ENCODE data around the gene GNAO1.

Gene GNAO1

DNA sequence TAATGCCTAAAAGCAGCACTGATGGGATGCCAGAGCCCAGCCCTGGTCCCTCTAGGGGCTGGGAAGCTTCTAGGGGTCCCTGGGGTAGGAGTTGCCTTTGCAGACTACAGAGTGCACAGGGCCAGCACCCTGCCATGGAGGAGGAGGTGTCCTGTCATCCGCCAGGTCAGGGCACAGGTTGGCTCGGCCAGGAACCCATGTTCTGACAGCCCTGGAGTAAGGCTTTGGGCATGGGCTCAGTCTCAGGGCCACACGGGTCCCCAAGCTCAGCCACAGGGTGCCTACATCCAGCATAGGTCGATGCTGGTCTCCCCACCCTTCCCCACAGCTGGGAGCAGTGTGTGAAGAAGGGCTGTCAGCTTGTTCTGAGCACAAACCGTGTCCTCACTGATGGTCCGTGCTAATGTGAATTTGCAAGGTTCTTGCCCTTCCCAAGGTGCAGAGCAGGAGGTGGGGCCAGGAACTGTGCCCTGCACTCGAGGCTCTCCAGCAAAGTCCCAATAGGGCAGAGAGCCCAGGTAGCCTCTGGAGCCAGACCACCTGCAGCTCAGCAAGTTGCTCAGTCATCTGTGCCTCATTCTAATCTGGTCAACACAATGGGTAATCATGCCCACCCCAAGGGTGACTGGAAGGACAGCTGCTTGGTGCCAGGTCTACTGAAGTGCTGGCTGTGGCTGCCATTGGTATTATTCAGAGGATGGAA is 161.2 kb downstream of the GNAO1 start:
- DNase-seq, result peak; percentile 33

DNA sequence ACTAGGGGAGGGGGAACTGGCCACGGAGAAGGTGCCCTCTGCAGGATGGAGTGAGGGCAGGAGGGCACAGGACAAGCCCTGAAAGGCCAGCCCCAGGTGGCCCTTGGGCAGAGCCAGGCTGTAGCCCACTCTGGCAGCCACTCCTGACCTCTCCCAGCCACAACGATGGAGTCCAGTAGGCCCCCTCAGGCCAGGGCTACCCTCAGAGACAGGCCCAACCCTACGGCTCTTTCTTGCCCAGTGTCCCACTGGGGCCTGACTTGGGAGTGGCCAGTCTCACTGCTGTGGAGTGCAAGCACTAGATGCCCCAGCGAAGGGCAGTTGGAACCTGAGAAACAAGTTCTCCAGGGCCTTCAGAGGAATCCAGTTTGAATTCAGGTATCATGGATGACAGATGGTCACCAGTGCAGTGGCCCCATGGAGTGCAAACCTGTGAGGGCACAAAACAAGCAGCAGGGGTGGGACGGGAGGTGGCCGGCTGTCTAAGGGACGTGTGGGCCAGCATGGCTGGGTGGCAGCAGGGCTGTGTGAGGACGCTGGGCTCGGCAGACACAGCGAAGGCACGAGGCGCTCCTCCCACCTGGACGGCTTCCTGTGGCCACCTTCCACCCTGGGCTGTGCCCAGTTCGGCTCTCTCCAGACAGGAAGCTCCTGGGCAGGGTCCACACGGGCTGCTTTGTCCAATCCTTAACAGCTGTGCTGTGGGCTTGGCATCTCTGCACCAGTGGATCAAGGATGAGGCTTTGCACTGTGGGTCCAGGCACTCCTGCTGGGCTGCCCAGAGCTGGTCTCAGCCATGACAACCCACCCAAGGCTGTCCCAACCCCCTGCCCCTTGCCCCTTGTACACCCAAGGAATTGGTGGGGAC is 162.0 kb downstream of the GNAO1 start:
- DNase-seq, result peak; percentile 54

DNA sequence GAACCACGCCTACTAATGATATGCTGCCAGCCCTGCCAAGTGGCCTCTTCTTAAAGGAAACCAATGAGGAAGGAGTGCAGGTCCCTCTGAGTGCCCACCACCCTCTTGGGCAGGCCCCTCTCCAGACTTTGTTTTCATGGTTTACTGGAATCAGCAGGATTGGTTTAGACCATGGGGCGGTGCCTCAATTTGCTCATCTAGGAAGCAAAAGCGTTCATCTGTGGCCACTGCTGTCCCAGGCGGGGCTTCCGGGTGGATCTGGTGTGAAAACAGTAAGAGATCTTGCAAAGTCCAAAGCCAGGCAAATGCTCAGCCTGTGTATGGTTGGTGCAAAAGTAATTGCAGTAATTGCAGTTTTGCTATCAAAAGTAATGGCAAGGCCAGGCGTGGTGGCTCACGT is 162.7 kb downstream of the GNAO1 start:
- DNase-seq, result no peak

DNA sequence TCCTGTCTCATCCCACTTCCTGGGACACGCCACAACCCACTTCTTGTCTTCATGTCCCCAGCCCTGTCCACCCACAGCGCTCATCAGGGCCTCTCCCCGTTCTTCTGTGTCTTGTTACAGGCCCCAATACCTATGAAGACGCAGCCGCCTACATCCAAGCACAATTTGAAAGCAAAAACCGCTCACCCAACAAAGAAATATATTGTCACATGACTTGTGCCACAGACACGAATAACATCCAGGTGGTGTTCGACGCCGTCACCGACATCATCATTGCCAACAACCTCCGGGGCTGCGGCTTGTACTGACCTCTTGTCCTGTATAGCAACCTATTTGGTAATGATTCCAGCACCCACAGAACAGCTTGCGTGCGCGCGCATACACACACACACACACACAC is 163.5 kb downstream of the GNAO1 start:
- DNase-seq, result peak; percentile 62

DNA sequence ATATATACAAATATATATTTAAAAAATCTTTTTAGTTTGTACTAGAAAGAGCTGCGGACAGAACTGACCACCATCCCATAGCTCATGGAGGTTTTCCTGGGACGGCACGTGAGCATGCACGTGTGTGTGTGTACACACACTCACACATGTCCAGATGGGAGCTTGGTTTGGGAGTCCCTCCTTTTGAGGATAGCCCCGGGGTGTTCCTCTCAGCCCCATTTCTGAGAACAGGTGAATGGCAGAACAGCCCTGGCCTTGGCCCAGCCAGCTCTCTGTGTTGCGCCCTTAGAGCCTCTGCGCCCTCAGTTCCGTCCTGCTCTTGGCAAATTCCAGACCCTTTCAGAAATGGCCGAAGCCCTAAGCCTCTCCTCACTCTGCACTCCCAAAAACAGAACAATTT is 163.9 kb downstream of the GNAO1 start:
- peak; percentile 52 for DNase-seq

DNA sequence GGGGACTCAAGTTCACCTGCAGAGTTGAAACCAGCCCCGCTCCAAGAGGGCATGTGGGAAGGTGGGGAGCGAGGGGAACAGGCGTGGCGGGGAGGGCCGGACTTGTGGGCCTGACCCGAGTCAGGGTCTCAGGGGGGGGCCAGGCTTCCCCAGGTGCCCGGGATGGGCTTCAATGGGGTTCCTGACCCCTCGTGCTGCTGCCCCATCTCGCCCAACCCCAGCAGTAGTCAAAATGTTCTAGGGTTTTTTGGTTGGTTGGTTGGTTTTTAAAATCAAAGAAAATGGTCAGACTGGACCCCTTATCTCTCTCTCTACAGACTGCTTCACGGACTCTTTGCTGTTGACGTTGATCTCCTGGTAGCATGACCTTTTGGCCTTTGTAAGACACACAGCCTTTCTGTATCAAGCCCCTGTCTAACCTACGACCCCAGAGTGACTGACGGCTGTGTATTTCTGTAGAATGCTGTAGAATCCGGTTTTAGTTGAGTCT is 164.5 kb downstream of the GNAO1 start:
- peak; percentile 55 for DNase-seq

DNA sequence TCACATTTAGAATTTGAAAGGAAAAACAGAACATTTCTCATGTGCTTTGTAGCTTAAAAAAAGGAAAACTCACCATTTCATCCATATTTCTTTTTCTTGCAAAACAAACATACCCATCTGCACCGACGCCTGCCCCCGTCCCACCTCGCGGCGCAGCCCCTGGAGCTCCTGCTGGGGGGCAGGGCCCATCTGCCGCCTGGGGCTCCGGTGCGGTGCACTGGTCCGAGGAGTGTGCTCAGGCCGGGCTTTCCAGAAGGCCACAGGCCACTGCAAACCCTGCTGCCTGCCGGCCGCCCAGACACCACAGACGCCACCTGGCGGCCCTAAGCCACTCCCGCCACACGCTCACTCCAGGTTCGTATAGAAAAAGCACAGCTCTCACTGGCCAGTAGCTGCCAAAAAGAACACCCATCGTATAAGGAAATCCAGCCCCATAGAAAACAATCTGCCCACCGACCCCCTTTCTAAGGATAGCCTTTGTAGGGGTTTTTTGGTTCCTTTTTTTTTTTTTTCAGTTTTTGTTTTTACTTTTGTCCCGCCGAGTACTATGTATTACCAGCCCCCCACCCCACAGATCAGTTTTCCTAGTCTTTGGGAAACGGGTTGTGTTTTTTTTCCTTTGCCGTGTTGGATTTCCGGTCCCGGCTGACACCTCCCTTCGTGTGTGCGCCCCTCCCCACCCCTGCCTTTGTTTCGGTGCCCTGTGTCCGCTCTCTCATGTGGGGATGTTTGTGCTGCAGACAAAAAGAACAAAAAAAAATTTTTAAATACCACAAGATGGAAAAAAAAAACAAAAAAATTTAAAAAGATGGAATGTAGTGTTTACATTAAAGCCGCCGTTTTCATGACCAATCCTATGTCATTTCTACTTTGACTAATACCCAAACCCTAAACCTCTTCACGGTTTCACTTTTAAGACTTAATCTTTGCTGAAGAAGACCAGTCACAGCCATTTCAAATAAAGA is 165.3 kb downstream of the GNAO1 start:
- peak; percentile 85 for DNase-seq

DNA sequence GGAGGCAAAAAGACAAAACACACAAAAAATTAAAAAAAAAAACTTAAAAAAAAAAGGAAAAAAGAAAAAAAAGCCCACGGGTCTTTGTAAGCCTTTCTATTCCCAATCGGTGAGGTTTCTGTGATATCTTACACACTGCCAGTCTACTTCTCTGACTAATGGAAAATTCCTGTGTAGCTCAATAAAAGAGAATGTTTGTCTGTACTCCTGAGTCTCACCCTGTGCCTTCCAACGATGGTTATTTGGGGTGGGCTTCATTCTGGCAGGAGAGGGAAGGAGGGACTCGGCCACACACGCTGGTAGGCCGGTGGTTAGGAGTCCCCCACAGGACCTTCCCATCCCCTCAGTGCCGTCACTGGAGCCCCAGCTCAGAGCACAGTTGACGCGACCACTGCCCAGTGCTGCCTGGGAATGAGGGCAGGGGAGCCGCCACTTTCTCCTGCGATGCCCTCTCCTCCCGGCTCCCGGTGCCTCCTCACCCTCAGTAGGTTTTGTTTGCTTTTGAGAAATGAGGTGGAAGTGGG is 166.0 kb downstream of the GNAO1 start:
- DNase-seq, result peak; percentile 60

DNA sequence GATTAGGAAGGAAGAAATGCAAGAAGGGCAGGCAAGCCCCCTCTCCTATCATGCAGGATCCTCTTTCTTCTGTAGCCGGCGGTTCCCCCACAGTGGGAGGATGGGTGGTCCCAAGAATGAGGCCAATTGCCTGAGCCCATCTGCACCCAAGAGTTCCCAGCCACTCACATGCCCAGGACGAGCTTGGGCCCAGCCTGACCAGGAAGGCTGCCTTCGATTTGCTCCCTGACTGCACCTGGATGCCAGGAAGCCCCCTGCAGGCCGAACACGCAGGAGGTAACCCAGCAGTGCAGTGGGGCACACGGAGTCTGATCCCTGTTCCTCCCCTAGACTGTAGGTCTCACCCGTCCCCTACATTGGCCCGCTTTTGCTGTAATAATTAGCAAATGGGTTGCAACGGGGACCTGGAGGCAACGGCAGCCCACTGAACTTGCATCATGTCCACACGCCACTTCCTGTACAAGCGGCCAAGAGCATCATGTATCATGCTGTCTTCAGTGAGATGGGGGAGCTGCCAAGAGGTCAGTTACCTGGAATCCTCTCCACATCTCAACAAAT is 166.6 kb downstream of the GNAO1 start:
- DNase-seq, result peak; percentile 53

DNA sequence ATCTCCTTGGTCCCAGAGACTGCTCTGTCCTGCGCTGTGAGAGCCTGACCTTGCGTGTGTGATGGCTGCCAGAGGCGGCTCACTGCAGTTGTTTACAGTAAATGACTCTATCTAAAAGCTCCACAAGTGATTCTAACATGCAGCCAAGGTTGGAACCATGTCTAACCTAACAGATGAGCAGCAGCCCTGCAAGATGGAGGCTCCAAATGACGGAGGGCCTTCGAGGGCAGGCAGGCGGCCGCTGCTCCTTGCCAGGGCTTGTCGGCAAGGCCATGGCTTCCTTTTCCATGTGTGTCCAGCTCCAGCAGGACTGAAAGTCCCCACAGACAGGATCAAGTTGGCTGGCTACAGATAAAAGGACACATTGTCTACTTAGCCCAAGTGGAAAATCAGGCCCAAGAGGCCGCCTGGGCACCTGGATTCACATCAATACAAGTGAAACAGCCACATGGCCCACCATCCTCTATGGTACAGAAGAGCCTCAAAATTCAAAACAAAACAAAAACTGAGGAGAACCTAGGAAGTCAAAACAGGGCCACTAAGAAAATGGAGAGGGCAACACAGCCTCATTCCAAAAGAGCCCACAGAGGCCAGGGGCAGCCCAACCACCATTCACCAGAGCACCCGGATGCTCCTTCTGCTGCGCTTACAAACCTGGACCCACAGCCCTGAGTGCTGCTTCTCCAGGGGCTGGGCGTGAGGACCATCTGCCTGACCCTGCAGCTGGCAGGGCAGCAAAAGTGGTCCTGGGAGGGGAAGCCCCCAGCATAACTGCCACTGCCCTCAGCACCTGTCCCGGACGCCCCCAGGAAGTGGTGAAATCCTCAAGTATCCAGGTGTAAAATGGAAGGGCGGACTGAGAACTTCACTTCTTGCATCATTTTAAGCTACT is 169.1 kb downstream of the GNAO1 start:
- no peak for DNase-seq

DNA sequence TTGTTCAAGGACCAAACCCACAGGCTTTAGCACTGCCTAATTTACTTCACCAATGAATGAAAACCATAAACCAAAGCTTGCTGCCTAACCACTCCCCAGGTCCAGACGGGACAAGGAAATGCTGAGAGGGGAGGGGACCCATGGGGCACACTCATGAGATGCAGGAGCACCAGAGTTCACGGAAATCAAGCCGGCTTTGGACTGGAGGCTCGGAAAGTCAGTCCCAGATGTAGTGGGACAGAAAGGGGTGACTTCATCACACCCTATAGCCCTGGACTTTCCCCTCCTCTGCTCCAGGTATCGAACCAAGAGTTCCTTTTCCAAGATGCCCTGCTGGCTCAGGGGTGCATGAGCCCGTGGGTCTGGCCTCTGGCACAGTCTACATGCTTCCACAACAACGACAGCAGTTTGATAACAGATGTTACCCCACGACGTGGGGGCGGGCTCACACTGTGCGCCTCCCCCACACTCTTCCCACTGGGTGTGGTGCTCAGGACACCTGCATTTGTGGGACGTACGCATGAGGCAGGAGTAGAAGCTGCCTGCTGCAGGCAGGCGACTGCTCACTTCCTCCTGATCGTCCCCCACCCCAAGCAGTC is 170.9 kb downstream of the GNAO1 start:
- DNase-seq, result no peak

DNA sequence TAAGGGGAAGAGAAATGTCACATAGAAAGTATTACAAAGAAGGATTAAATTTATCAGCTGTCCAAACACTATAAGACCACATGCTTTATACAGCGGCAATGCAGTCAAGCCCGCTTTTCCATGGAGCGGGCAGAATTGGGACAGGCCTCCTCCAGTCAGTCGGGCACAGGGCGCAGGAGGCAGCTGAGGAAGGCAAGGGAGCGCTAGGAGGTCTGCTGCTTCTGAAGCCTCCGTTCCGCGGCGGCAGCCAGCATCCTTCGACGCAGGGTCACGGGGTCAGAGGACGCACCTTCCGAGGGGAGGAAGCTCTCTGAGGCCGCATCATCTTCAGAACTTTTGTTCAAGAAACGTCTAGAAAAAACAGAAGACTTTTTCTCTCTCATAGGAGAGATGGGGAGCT is 171.4 kb downstream of the GNAO1 start:
- no peak for DNase-seq

DNA sequence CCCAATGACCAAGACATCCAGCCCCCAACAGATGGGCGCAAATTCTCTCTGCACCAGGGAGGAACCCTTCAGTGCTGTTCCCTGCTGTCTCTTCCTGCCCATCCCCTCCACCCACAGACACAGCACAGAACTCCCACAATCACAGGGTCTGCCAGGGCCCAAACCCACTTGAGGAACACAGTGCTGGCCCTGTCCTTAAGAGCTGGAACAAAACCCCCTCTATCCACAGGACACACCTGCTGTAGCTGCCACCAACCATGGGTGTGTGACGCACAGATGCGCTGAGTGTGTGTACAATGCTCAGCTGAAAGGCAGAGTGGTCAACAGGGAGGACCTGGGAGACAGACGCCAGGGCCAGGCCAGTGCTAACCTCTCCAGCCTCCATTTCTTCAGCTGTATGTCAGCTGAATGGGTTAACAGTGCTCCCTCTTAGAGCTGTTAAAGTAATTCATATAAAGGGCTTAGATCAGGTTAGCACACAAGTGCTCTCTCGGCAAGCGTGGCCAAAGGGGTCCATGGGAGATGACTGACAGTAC is 172.0 kb downstream of the GNAO1 start:
- no peak for DNase-seq

DNA sequence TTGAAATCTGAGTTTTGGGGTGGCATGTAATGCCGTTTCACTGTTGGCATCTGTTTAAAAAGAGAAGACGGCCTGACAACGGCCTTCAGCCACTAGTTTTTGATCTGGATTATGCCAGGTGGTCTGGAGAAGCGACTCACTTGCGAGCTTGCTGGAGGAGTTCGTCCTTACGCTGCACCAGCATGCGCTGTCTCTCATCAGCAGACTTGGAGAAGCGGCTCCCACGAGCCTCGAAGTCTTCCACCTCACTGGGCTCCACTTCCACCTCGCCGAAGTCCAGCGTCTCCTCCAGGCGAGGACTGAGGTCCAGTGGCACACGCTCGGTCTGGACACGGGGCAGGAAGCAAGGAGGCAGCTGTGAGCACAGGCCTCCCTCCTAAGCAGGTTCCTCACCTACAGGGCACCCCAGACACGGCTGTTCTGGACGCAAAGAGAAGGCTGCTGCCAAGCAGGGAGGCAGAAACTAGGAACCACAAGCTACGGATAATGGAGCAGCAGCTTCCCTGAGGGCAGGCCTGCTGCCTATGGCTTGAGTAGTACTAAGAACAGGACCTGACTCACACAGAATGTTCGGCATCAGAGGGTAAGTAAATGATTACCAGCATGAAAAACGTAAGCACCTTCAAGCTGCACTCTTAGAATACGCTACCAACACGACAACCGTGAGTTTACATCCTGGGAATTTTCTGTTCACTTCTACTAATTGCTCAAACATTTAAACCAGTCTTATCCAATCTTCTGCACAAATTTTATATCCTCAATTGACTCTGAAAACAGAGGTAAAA is 172.7 kb downstream of the GNAO1 start:
- DNase-seq, result no peak

DNA sequence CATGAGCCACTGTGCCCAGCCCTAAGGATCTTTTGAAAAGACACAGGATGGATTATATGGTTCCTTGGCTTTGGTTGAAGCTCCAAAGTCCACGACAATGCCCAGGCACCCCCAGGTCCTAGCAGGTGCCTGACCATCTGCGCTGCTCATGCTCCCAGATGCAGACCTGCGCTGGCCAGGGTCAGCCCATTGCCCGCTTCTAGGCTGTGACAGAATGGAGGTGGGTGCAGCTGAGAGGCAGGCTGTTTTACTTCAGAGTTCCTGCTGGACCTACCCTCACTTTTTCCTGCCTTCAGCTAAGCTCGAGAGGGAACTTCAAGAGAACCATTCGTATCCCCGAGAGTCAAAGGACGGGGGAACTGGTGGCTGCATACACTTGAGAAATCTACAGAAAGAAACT is 173.6 kb downstream of the GNAO1 start:
- no peak for DNase-seq

DNA sequence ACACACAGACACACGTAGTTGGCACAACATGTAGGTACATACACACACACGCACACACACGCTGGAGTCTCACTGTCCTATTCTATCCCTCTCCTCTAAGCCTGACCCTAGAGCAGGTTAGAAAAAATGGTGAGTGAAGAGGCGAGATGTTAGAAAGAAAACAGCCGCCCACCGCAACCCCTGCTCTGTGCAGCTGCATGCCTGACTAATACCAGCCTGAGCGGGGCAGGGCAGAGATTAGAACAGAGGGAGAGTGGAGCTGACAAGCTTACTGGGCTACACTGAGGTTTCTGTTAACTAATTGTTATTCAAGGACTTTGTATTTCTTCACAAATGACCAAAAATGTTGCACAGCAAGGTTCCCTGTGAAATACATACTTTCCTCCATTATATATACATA is 174.3 kb downstream of the GNAO1 start:
- DNase-seq, result no peak

DNA sequence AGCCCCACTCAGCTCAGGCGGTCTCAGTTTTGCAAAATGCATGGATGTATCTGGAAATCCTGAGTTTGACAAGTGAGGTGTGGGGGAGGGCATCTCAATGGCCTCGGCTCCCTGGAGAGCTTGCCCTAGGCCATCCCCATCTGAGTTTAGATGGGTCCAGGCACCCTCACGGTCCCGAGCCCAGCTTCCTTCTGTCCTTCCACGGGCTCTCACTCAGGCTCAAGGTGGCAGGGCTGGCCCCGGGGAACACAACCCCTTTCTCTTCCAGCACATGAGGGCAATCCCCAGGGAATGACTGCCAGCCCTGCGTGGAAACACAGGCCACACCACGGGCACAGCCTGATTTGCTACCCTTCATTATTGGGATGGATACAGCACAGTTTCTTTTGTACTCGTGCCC is 175.7 kb downstream of the GNAO1 start:
- DNase-seq, result no peak

DNA sequence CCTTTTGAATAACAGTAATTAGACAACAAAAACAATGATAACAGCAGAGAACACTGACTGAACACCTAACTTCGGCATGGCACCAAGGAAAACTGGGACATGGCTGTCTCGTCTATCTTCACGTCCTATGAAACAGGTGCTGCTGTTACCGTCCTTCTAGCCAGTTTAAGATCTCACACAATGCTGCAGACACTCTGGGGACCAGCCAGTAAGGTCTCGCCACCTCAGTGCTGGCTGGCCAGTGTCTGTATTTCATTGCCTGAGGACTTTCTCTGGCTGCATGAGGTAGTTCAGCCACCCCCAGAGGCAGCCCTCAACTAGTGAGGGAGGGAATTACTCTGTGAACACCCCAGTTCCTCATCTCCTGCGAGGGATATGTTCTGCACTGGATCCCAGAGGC is 176.5 kb downstream of the GNAO1 start:
- no peak for DNase-seq

DNA sequence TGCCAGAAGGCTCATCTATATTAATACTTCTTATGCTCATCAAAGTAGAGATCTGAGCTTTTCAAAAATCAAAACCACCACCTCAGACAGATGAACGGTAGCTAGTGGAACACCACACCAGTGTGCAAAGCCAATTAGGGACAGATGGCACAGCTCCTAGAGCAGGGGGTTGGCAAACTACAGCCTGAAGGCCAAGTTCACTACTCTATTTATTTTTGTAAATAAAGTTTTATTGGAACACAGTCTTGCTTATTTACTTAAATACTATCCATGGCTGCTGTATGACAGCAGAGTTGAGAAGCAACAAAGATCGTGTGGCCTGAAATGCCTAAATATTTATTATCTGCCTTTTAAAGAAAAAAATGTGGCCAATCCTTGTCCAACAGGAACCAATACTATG is 177.3 kb downstream of the GNAO1 start:
- DNase-seq, result no peak

DNA sequence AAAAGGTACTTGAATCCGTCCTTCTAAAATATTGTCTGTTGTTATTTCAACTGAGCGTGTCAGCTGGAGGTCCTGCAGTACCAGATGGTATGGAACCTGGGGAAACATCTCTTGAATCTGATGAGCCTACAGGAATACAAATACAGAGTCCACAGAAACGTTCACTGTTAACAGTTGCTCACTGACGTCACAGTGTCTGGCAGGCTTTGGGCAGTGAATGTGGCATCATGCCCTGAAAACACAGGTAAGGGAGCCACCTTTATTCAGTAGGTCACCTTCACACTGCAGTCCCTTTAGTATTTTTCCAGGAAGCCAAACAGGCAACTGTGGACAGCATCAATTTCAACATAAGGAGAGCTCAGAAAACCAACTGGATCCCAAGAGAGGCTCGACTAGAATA is 177.9 kb downstream of the GNAO1 start:
- no peak for DNase-seq
